ENCODE results near the gene MED10. TPM values are rescaled to one million over a fixed set of nuclear protein-coding genes. Genes with fewer than 3 reads are reported as not detected.

Gene MED10
- total and polyA plus RNA-seq, 9 donors: 18.2 to 35.7 (median 23.4) TPM

- WGBS, 3 donors: 91 to 94% (median 93%) methylated on average over 15 of the region's 15 CpGs
- Histone ChIP-seq H3K9me3 (no peaks in the 10 kb centered on the region), H3K36me3 (no peaks in the 10 kb centered on the region), H3K27ac (no peak overlapping the region), H3K4me3 (no peak overlapping the region), H3K27me3 (no peaks in the 10 kb centered on the region), H3K4me1 (ENCODE audit: insufficient read depth) (no peaks in the 10 kb centered on the region)
- no peak for DNase-seq
- intact Hi-C loops (cut with DNase I): no loop called here
- TF ChIP-seq POLR2A (IDR thresholded peaks at IDR 0.05) (no peak), EP300 (IDR thresholded peaks at IDR 0.05) (no peak)
- TF ChIP-seq, protein P1, sequence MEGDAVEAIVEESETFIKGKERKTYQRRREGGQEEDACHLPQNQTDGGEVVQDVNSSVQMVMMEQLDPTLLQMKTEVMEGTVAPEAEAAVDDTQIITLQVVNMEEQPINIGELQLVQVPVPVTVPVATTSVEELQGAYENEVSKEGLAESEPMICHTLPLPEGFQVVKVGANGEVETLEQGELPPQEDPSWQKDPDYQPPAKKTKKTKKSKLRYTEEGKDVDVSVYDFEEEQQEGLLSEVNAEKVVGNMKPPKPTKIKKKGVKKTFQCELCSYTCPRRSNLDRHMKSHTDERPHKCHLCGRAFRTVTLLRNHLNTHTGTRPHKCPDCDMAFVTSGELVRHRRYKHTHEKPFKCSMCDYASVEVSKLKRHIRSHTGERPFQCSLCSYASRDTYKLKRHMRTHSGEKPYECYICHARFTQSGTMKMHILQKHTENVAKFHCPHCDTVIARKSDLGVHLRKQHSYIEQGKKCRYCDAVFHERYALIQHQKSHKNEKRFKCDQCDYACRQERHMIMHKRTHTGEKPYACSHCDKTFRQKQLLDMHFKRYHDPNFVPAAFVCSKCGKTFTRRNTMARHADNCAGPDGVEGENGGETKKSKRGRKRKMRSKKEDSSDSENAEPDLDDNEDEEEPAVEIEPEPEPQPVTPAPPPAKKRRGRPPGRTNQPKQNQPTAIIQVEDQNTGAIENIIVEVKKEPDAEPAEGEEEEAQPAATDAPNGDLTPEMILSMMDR (IDR thresholded peaks at IDR 0.05): no peak
Observed at GRCh38 chr5:6411141-6411540, 32.8 kb upstream of the MED10 start.

- DNase-seq: no peak
- WGBS, 3 donors: 86 to 87% (median 86%) methylated on average over 9 of the region's 9 CpGs
- Histone ChIP-seq H3K27me3 (no peaks in the 10 kb centered on the region), H3K4me1 (ENCODE audit: insufficient read depth) (no peaks in the 10 kb centered on the region), H3K9me3 (no peaks in the 10 kb centered on the region), H3K36me3 (no peaks in the 10 kb centered on the region), H3K4me3 (no peak overlapping the region), H3K27ac (no peak overlapping the region)
- TF ChIP-seq EP300 (IDR thresholded peaks at IDR 0.05) (no peak), POLR2A (IDR thresholded peaks at IDR 0.05) (no peak)
- TF ChIP-seq, protein P1 (IDR thresholded peaks at IDR 0.05): no peak
- intact Hi-C loops (cut with DNase I): no loop called here
Observed at GRCh38 chr5:6410421-6410820, 32.1 kb upstream of the MED10 start.

DNA sequence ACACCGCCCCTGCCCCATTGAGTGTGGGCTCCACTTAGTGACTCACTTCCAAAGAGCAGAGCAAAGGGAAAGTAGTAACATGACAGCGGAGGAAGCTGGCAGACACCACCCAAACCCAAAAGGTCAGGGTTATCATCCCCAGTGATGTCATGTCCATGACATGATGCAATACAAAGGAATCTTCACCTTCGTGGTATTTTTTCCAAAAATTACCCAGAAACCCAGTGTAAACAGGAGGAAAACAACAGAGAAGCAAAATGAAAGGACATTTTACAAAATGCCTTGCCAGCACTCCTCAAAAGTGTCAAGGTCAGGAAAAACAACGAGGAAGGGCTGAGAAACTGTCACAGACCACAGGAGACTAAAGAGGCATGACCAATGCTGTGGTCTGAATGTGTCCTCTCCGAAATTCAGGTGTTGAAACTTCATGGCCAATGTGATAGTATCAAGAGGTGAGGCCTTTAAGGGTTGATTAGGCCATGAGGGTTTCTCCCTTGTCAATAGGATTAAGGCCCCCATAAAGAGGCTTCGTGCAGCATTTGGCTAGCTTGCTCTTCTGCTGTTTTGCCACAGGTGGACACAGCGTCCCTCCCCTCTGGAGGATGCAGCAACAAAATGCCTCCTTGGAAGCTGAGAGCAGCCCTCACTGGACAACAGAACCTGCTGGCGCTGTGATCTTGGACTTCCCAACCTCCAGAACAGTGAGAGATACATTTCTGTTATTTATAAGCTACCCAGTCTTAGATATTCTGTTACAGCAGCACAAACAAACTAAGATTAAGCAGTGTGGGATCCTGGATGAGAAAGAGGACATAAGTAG, 30.5 kb upstream of the MED10 start:
- H3K27me3 ChIP-seq: no peaks in the 10 kb centered on the region
- no peak for DNase-seq
- no peaks in the 10 kb centered on the region for H3K4me1 ChIP-seq (ENCODE audit: insufficient read depth)
- no peak overlapping the region for H3K4me3 ChIP-seq
- intact Hi-C loops (cut with DNase I): no loop called here
- TF ChIP-seq EP300 (IDR thresholded peaks at IDR 0.05): no peak
- TF ChIP-seq POLR2A (IDR thresholded peaks at IDR 0.05): no peak
- TF ChIP-seq, protein P1 (IDR thresholded peaks at IDR 0.05): no peak
- no peak overlapping the region for H3K27ac ChIP-seq
- H3K36me3 ChIP-seq: no peaks in the 10 kb centered on the region
- H3K9me3 ChIP-seq: no peaks in the 10 kb centered on the region
- WGBS, 3 donors: 69 to 77% (median 74%) methylated on average over 8 of the region's 8 CpGs

DNA sequence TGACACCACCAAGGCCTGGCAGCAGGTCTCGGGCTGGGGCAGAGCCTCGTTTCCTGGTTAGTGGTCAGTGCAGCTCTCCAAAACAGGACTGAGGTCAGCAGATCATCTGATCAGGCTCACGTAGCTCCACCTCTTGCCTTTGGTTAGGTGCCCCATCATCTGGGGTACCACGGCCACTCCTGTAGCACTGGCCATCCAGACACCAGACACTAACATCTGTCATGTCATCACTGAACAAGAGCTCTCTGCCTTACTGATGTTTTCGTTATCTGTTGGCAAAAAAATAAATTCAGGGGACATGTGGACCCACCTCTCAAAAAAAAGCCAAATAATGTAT, 29.9 kb upstream of the MED10 start:
- WGBS, 3 donors: 66 to 77% (median 71%) methylated on average over 5 of the region's 5 CpGs
- intact Hi-C loops (cut with DNase I): no loop called here
- Histone ChIP-seq H3K4me3 (no peak overlapping the region), H3K4me1 (ENCODE audit: insufficient read depth) (no peaks in the 10 kb centered on the region), H3K36me3 (no peaks in the 10 kb centered on the region), H3K9me3 (no peaks in the 10 kb centered on the region), H3K27ac (no peak overlapping the region), H3K27me3 (no peaks in the 10 kb centered on the region)
- TF ChIP-seq POLR2A (IDR thresholded peaks at IDR 0.05): no peak
- TF ChIP-seq, protein P1 (IDR thresholded peaks at IDR 0.05): no peak
- no peak for TF ChIP-seq EP300 (IDR thresholded peaks at IDR 0.05)
- DNase-seq: no peak
